Activated T-cell treated with anti-CD3 and anti-CD28 coated beads, Interleukin-2, amount 50 U/mL, for 48 hours (primary cell): ENCODE measurements around the gene ORAI3.

ENCODE experiments used
- DNase-seq, 2 experiments: peaks; one replicate each; pipeline ENCODE4 v3.0.0-alpha.2; 2020

Gene ORAI3

GRCh38 chr16:30976486-30976885 lies 27.6 kb downstream of the ORAI3 start:
- DNase-seq = no peak

GRCh38 chr16:30977502-30977901 lies 28.6 kb downstream of the ORAI3 start:
- DNase-seq = peak; percentile 57 to 60

- DNase-seq = no peak
These were observed 30.5 kb downstream of the ORAI3 start for GRCh38 chr16:30979170-30980022.

GRCh38 chr16:30980023-30980371 lies 31.1 kb downstream of the ORAI3 start:
- no peak for DNase-seq

- DNase-seq = no peak
These were observed 31.6 kb downstream of the ORAI3 start for GRCh38 chr16:30980434-30980833.

- DNase-seq = no peak
These were observed 32.1 kb downstream of the ORAI3 start for GRCh38 chr16:30980959-30981358.

GRCh38 chr16:30982548-30983288 lies 33.9 kb downstream of the ORAI3 start:
- DNase-seq = no peak

GRCh38 chr16:30983289-30983889 lies 34.5 kb downstream of the ORAI3 start:
- no peak for DNase-seq

GRCh38 chr16:30983898-30984610 lies 35.2 kb downstream of the ORAI3 start:
- DNase-seq = no peak

GRCh38 chr16:30984669-30985400 lies 36.0 kb downstream of the ORAI3 start, which contains the start of gene HSD3B7:
HSD3B7 (plus strand) TSS chr16:30985207; CDS start chr16:30985659, 452 bp downstream.
- peak; percentile 90 to 92 for DNase-seq

GRCh38 chr16:30985401-30986128 lies 36.7 kb downstream of the ORAI3 start:
- no peak for DNase-seq

- DNase-seq = no peak
These were observed 37.5 kb downstream of the ORAI3 start for GRCh38 chr16:30986129-30986991.

- DNase-seq = no peak
These were observed 38.8 kb downstream of the ORAI3 start for GRCh38 chr16:30987581-30988190.

- no peak for DNase-seq
These were observed 40.7 kb downstream of the ORAI3 start for GRCh38 chr16:30989469-30990047.

- no peak for DNase-seq
These were observed 41.2 kb downstream of the ORAI3 start for GRCh38 chr16:30990105-30990504.

GRCh38 chr16:30991052-30991451 lies 42.2 kb downstream of the ORAI3 start:
- no peak for DNase-seq

GRCh38 chr16:30992276-30992780 lies 43.5 kb downstream of the ORAI3 start:
- DNase-seq = no peak

GRCh38 chr16:30992931-30993816 lies 44.3 kb downstream of the ORAI3 start:
- DNase-seq = no peak
